NCI-H524 treated with DMSO at 0.1 percent for 48 hours (cell line): Measurements from ENCODE around the gene ZNF672.
"Not testable (repeated sequence)": the region's sequence is repeated elsewhere in the genome, so short reads cannot be mapped to it uniquely, and the experiment has no call there.

ENCODE experiments used
- DNase-seq: peaks from one replicate; lab custom pipeline; 2025; lab: John Stamatoyannopoulos, UW

ZNF672 gene

DNA sequence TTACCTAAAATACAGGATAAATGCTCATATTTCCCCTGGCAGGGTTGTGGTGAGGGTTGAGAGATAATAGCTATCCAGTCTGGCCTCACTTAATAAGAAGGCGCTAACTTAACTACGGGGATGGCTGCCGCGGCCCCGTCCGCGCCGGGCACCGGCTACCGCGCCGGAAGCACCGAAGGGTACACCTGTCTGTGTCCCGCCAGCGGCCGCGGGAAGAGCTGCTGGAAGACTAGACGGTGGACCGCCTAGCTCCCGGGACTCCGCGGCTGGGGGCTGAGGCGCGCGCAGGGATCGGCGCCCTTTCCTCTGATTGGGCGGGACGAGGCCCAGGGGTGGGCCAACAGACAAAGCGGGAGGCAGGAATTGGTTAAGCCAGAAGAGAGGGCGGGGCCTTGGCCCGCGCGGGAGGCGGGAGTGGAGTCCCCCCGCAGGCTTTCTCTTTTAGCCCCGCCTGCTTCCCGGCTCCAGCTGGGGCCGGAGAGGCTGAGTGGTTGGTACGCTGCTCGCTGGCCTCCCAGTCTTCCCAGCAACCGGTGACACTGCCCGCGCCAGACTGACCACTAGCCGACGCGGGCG, at the start of gene ZNF672:
Gene ZNF672 (plus strand): TSS at position 444 of the 576 bp plus-strand sequence. CDS start 9,051 bp downstream, outside the sequence.
- DNase-seq: peak; percentile 82

- DNase-seq: no peak
Observed at GRCh38 chr1:248788327-248788726, 49.7 kb upstream of the ZNF672 start.

DNA sequence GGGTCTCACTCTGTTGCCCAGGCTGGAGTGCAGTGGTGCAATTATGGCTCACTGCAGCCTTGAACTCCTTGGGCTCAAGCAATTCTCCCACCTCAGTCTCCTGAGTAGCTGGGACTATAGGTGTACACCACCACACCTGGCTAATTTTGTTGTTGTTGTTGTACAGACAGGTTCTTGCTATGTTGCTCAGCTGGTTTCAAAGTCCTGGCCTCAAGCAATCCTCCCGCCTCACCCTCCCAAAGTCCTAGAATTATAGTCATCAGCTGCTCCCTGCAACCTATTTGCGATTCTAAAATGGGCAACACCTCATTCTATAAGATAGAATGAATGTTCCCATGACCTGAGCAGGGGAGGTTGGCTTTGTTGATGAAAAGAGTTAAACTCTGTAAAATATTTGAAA, 48.7 kb upstream of the ZNF672 start:
- DNase-seq: not testable (repeated sequence)

DNA sequence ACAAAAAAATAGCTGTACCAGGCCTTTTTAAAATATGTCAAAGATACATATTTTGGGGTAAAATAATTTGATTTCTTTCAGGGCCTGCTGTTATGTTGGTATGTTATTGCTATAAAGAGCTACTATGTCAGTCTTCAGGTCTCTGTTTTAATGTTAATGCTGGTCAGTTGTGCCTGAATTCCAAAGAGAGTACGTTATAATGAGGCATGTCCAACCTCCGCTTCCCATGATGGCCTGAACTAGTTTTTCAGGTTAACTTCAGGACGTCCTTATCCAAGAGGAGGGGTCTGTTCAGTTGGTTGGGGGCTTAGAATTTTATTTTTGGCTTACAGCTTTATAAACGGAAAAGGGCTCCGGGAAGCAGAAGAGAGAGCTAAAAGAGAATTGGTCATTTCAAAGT, 47.6 kb upstream of the ZNF672 start:
- no peak for DNase-seq

DNA sequence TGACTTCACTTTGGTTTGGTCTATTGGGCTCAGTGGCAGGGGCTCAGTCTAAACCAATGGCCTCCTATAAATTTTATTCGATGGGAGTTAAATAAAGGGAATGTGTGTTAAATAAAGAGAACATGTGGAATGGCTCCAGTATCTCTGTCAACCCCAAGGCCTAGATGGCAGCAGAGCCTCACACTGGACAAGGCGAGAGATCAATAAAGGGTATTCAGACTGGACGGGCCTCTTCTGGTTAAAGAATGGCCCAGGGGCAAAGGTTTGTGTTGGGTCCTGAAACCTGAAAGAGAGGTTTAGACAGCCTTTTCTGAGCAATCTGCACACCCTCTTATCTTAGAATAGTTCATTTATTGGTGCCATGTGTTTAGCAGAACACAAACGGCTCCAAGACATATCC, 47.0 kb upstream of the ZNF672 start:
- no peak for DNase-seq

- no peak for DNase-seq
Observed at GRCh38 chr1:248792342-248792741, 45.7 kb upstream of the ZNF672 start.

DNA sequence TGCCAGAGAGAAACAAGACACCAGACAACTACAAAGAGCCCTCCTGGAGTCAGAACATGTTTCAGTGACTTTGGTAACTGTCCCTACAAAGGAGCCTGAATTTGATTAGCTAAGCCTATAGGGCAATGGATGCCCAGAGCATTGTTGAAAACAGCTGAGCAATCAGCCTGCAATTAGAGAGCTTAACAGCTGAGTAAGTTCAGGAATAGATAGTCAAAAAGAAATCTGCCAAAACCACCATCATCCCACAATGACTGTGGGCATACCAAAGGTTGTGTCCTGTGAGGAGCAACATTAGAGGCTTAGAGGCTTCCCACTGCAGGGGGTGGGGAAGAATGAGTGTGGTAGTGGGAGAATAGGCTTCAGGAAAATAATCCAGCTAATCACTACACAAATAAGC, 44.4 kb upstream of the ZNF672 start:
- DNase-seq: no peak

DNA sequence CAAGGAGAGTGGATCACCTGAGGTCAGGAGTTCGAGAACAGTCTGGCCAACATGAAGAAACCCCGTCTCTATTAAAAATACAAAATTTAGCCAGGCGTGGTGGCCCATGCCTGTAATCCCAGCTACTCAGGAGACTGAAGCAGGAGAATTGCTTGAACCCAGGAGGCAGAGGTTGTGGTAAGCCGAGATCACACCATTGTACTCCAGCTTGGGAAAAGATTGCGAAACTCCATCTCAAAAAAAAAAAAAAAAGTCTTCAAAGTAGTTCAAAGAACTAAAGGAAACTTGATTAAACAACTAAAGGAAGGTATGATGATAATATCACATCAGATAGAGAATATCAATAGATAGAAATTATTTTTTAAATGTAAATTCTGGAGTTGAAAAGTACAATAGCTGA, 43.4 kb upstream of the ZNF672 start:
- not testable (repeated sequence) for DNase-seq

- DNase-seq: no peak
Observed at GRCh38 chr1:248798791-248799190, 39.2 kb upstream of the ZNF672 start.

- no peak for DNase-seq
Observed at GRCh38 chr1:248800459-248800858, 37.6 kb upstream of the ZNF672 start.

- no peak for DNase-seq
Observed at GRCh38 chr1:248802454-248802853, 35.6 kb upstream of the ZNF672 start.

- DNase-seq: not testable (repeated sequence)
Observed at GRCh38 chr1:248803501-248803900, 34.5 kb upstream of the ZNF672 start.

DNA sequence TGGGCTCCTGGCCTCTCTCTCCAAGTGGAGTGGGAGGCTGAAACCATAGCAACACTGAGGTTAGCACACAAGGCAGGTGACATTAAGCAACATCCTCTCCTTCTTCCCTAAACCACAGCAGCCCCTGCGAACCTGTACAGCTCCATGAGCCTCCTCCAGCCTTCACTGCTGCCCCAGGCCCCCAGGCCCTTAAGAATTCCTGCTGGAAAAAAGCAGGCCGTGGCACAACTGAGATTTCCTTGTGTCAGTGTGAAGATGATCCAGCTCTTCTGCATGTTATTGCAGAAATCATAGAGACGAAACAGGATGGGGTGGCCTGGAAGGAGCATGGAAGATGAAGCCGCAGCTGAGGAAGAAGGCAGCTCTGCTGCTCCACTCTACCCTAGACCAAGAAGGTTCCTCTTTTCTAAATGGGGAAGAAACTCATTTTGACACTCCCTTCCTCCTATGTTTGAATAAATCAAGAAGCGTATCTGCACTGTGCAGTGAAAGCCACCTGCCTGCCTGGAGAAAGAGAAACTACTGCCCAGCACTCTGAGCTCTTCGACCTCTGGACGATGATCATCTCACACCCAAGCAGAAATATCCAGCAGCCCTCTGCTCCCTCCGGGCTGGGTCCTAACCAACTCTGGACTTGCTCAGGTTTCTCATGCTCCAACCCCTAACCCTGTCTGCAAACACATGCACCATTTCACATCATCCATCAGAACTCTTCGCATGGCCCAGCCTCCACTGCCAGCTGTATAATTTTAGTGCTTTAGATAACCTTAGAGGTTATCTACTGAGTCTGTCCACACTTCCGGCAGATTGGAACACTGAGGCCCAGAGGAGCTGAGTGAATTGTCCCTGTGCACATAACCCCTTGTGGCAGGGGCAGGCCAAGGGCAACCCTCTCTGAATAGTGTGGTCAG, 33.0 kb upstream of the ZNF672 start:
- no peak for DNase-seq

GRCh38 chr1:248805876-248806275, 32.1 kb upstream of the ZNF672 start:
- no peak for DNase-seq

GRCh38 chr1:248807067-248807737, 30.8 kb upstream of the ZNF672 start:
- no peak for DNase-seq

DNA sequence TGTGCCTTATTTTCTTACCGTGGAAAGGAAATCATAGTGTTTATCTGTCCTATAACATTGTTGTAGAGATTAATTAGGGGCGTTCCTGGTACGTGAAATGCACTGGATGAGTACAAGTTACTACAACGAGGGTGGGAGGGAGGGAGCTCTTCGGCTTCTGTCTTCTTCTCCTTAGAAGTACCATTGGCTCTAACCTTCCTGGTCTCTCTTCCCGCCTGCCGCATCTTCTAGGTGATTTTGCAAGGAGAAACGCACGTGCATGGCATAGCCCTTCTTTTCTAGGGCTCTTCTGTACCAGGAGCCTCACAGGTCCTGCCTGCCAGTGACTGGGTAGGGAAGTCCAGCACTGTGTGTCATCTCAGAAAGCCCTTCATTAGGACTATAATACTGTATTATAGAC, 29.1 kb upstream of the ZNF672 start:
- no peak for DNase-seq

- no peak for DNase-seq
Observed at GRCh38 chr1:248810000-248810726, 27.9 kb upstream of the ZNF672 start.

GRCh38 chr1:248810727-248811513, 27.1 kb upstream of the ZNF672 start:
- DNase-seq: no peak

- no peak for DNase-seq
Observed at GRCh38 chr1:248811514-248812490, 26.2 kb upstream of the ZNF672 start.

DNA sequence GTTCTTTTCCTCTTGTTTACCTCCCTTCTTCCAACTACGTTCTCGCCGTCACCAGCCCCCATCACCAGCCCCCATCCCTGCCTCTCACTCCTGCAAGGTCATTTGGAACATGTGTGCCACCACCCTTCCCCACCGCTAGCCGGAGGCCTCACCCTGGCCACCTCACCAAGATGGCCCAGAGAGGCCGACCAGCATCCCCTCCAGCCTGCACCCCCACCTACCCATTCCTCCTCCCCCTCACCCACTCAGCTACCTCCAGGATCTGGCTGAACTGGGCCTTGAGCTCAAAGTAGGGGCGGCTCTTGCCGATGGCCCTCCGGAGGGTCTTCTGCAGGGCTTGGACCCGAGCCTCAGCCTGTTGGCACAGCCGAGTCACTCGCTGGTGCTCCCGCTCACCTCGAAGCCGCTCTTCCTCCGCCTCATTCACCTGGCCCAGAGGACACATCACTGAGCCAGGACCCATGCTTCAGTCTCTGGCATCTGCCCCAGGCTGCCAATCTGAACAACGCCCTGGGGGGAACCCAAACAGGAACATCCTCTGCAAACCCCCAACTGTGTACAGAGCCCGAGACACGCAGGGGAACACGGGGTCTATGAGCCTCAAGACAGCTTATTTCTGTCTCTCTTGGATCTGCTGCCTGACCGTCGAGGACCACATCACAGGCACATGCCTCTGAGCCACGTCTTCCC, 25.1 kb upstream of the ZNF672 start:
- no peak for DNase-seq
